Measurements from ENCODE around the gene CILP.

CILP gene

GRCh38 chr15:65214010-65214409, 2.7 kb upstream of the CILP start:
- no peak for TF ChIP-seq CTCF (IDR thresholded peaks at IDR 0.05; ENCODE audit: insufficient read depth, low read depth, low read length, missing control alignments)
- H3K4me3 ChIP-seq (ENCODE audit: low read depth, low read length): no peak overlapping the region
- no peak for DNase-seq (ENCODE audit: low read depth)

- H3K4me3 ChIP-seq (ENCODE audit: low read depth, low read length): no peak overlapping the region
- DNase-seq (ENCODE audit: low read depth): no peak
- TF ChIP-seq CTCF (IDR thresholded peaks at IDR 0.05; ENCODE audit: insufficient read depth, low read depth, low read length, missing control alignments): no peak
Observed at GRCh38 chr15:65213241-65213640, 2.0 kb upstream of the CILP start.

- peak; percentile 71 for TF ChIP-seq CTCF (IDR thresholded peaks at IDR 0.05; ENCODE audit: insufficient read depth, low read depth, low read length, missing control alignments)
- peak; percentile 66 for DNase-seq (ENCODE audit: low read depth)
- no peak overlapping the region for H3K4me3 ChIP-seq (ENCODE audit: low read depth, low read length)
Observed at GRCh38 chr15:65212097-65212496, 824 bp upstream of the CILP start.

GRCh38 chr15:65211482-65211982, 259 bp upstream of the CILP start:
- DNase-seq (ENCODE audit: low read depth): no peak
- TF ChIP-seq CTCF (IDR thresholded peaks at IDR 0.05; ENCODE audit: insufficient read depth, low read depth, low read length, missing control alignments): no peak
- H3K4me3 ChIP-seq (ENCODE audit: low read depth, low read length): no peak overlapping the region

GRCh38 chr15:65209701-65210643, 1.3 kb downstream of the CILP start:
- DNase-seq (ENCODE audit: low read depth): no peak
- no peak overlapping the region for H3K4me3 ChIP-seq (ENCODE audit: low read depth, low read length)
- no peak for TF ChIP-seq CTCF (IDR thresholded peaks at IDR 0.05; ENCODE audit: insufficient read depth, low read depth, low read length, missing control alignments)

- TF ChIP-seq CTCF (IDR thresholded peaks at IDR 0.05; ENCODE audit: insufficient read depth, low read depth, low read length, missing control alignments): no peak
- no peak for DNase-seq (ENCODE audit: low read depth)
- H3K4me3 ChIP-seq (ENCODE audit: low read depth, low read length): no peak overlapping the region
Observed at GRCh38 chr15:65208647-65209046, 2.6 kb downstream of the CILP start.
